HG03571 (cell line): Measurements from ENCODE around the gene FNIP1.
"Not testable (repeated sequence)": the region's sequence is repeated elsewhere in the genome, so short reads cannot be mapped to it uniquely, and the experiment has no call there.

Experiments used
- ATAC-seq: cut with Tn5 transposase; IDR thresholded peaks from one replicate; pipeline ENCODE4 v1.9.1; 2021; ENCODE audit not compliant: unreplicated experiment

The FNIP1 gene

DNA sequence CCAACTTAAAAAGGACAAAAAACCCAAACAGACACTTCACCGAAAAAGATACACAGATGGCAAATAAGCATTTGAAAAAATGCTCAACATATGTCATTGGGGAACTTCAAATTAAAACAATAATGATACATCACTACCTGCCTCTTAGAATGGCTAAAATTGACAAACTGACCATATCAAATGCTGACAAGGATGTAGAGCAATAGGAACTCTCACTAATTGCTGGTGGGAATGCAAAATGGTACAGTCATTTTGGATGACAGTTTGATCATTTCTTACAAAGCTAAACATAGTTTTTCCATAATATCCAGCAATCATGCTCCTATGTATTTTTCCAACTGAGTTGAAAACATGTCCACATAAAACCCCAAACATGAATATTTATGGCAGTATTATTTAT lies 102.9 kb downstream of the FNIP1 start:
- ATAC-seq, result no peak

DNA sequence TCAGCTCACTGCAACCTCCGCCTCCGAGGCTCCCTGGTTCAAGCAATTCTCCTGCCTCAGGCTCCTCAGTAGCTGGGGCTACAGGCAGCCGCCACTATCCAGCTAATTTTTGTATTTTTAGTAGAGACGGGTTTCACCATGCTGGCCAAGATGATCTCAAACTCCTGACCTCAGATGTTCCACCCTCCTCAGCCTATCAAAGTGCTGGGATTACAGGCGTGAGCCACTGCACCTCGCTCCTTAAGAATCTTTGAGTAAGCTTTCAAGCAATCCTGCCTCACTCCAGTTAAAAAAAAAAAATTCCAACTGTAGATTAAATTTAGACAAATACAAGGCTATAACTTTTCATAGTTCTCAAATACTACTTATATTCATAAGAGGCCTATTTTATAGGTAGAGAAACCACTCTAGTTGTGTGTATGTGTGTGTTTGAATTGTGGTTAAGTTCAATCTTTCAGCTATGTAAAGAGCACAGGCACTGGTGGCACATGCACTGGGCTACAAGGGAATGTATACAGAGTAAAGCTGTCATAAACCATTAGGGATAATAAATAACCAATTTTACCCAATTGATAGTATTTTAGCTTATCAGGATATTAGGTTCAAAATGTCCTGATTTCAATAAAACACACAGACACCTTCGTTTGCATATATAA lies 111.2 kb downstream of the FNIP1 start:
- ATAC-seq, result no peak

DNA sequence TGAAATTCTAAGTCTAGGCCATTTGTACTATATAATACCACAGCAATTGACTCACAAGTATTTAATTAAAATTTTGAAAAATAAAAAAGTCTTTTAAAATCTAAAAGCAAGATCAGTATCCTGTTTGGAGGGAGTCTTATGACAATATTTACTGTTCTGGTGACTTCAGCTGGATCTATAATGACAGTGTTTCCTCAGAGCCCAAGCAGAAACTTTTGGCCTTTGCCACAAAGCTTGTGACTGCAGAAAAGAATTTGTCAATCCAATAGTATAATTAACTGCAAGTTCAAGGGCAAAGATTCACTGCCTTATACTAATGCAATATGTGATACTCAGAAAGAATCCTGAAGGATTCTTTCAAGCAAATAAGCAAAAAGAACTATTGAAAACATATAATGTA lies 112.2 kb downstream of the FNIP1 start:
- no peak for ATAC-seq

DNA sequence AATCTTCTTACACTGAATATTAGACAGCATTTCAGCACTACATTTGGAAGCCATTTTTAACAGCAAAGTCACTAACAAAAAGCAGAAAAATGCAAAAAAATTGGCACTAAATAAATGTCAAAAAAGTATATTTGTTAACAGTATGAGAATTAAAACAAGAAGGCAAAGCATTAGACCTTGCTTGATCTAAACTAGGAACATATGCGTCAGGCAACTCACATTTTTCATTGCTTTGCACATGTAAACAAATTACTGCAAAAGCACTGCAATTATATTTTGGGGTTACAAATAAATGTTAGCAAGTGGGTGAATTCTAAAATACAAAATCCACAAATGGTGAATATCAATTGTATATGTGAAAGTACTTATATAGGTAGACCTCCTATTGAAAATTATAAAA lies 112.8 kb downstream of the FNIP1 start:
- ATAC-seq, result no peak

DNA sequence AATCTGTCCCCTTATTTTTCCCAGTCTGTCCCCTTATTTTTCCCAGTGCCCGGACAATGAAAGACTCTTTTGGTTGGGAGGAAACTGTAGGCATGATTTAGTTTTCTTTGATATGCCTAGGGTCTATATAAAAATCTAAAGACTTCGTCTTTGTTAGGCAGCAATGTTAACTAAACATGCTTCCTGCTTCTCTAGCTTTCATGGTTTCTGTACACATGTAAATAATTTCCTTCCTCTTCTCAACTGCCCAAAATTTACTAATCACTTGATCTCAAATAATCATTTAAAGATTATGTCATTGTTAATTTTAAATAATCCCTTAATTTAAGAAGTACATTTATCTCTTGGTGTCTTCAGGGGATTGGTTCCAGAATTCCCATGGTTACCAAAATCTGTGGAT lies 114.0 kb downstream of the FNIP1 start:
- no peak for ATAC-seq

DNA sequence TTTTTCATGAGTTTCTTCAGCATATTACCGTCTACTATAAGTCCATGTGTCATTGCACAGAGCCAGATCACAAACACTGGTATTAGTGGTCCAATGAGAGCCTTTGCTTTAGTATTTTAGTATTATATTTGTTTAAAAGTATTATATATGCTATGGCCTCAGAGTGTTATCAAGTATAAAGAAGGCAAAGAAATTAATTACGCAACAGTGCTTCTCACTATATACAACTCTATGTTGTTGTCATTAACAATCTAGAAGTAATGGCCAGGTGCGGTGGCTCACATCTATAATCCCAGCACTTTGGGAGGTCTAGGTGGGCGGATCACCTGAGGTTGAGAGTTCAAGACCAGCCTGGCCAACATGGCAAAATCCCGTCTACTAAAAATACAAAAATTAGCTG lies 114.6 kb downstream of the FNIP1 start:
- no peak for ATAC-seq

DNA sequence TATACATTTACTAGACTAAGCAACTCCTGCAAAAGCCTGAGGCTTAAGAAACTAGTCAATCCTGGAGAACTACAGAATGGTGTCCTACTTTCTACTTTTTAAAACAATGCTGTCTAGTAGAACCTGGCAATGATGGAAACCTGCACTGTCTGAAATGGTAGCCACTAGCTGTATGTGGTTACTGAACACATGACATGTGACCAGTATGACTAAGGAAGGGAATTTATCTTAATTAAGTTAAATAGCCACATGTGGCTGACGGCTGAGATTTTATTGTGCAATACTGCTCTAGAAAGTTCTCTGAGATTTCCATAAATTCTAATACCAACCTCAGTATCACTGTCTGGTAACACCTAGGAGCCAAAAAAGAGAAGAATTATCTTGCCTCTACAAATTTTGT lies 116.9 kb downstream of the FNIP1 start:
- no peak for ATAC-seq

DNA sequence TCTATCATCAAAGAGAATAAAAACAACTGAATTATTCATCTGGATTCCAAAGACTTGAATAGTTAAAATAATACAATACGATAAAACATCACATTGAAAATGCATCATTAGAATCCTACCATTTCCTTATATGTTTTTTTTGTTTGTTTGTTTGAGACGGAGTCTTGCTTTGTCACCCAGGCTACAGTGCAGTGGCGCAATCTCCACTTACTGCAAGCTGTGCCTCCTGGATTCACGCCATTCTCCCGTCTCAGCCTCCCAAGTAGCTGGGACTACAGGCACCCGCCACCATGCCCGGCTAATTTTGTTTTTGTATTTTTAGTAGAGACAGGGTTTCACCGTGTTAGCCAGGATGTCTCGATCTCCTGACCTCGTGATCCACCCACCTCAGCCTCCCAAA lies 118.5 kb downstream of the FNIP1 start:
- ATAC-seq, result not testable (repeated sequence)

DNA sequence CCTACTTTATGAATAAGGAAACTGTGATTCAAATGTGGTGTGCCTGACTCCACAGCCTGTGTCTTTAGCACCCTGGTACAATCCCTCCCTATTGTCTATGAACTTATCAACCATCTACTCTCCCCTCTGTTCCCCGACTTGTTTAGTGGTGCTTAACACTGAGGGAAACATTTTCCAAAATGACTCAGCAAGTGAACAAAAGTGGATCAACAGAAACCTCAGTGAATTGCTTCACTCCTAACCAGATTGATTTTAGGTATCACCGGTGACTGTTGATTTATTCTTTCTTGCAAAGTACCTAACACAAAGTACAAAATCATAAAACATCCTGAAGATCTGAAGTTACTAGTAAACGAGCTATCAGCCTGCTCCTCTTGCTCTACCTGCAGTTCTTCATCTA lies 119.7 kb downstream of the FNIP1 start:
- ATAC-seq, result no peak

DNA sequence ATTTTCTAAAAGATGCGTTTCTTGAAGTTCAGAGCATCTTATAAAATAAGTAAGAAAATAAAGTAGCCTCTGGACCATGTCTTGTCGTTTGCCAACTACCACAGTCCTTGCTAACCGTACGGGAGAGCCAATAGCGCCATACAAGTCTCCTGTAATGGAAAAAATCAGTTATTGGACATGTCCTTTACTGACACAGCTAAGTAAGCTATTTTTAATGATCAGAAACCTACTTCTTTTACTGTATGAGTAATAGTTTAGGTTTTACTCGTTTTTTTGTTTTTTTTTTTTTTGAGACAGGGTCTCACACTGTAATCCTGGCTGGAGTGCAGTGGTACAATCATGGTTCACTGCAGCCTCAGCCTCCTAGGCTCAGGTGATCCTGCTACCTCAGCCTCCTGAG lies 124.0 kb downstream of the FNIP1 start:
- ATAC-seq, result peak; percentile 44

DNA sequence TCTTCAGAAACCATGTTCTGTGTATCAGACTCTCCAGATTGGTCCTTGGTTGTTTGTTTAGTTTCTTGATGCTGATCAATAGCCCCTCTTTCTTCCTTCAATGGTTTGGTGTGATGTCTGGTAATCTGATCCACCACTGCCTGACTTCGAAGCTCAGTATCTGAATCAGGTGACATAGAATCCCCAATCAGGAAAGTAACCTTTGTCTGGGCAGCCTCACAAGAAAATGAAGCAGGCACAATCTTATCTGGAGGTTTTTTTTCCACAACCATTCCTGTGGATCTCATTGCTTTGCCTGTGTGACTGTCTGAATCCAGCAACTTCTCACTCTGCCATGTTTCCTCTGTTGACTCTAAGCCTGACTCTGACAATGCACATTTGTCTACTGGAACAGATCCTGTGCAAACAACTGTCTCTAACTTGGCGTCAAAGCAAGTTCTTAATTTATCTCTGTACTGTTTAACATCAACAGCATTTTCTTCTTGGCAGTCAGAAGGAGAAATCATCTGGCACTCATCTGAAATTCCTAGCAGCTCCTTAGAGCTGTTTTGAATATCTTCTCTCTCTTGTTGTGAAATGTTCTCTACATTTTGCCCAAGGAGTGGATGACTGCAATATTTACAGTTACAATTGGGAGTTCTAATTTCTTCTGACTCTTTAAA lies 124.7 kb downstream of the FNIP1 start:
- ATAC-seq, result no peak

DNA sequence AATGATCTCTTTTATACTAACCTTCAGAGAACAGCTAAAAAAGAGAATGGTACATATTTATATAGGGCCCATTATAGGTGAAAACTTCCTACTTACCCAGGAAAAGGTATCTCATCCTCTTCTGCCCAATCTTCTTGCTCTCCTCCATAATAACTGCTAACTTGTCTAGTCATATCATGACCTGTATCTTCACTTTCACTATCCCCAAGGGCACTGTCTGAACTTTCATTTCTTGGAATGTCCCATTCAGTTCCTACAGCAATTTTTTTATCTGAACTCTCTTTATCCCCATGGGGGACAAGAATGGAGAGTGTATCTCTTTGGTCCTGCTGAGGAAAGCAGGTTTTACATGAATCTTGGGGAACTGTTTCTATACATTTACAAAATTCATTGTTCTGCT lies 125.4 kb downstream of the FNIP1 start:
- no peak for ATAC-seq

DNA sequence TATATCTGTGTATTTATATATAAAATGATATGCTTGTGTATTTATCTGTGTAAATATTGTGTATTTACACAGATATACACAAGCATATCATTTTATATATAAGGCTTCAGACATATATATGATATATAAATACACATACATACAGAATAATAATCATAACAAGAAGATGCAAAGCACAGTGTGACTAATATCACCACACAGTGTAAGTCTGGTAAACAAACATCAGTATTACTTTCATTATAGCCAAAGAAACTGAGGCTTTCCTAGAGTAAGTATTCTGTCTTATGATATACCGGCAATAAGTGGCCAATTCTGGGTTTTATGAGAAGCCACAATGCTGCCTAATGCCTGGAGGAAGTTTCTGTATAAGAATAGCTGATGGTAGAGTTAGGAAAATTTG lies 131.9 kb downstream of the FNIP1 start:
- no peak for ATAC-seq

DNA sequence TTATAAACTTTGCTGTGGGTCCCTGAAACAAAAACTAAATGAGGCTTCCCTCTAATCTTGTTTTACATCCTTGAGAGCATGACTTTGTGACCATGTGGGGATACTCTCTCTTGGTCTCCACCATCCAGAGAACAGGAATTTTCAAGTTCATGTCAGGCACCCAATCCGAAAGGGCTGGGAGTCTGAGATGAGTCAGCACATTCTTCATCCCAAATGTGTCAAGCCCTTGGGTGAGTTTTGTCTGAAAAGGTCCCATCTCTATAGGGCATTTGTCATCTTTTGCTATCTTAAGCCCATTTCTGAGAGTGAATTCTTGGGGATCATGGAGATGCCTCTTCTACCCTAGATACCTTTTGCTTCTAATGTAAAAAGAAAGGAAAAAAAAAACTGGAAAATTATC lies 134.9 kb downstream of the FNIP1 start:
- ATAC-seq, result no peak

DNA sequence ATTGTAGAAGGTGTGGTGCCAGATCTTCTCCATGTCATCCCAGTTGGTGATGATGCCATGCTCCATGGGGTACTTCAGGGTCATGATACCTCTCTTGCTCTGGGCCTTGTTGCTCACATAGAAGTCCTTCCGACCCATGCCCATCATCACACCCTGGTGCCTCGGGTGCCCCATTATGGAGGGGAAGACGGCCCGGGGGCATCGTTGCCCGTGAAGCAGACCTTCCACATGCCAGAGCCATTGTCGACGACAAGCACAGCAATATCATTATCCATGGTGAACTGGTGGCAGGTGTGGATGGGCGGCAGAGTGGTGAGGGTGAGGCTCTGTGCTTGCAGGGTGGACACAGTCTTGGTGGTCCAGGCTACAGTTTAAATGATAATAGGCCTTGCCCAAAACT lies 137.0 kb downstream of the FNIP1 start:
- no peak for ATAC-seq

DNA sequence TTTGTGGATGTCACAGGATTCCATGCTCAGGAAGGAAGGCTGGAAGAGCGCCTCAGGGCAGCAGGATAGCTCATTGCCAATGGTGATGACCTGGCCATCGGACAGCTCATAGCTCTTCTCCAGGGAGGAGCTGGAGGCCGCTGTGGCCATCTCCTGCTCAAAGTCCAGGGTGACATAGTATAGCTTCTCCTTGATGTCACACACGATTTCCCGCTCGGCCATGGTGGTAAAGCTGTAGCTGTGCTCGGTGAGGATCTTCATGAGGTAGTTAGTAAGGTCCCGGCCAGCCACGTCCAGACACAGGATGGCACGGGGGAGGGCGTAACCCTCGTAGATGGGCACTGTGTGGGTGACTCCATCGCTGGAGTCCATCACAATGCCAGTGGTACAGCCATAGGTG lies 137.5 kb downstream of the FNIP1 start:
- ATAC-seq, result no peak

DNA sequence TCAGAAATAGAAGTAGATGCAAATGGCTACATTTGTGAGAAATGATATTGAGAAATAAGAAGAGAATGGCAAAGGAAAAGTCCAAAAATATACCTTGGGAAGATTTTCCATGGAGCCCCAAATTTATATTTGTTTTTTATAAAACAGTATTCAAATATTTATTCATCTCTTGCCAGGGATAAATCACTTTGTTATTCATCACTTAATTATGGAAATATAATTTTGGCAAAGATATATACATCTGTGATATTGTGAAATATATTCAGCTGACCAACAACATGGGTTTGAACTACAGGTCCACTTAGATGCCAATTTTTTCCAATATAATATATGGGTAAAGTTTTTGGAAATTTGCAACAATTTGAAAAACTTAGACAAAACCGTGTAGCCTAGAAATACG lies 142.0 kb downstream of the FNIP1 start:
- no peak for ATAC-seq

DNA sequence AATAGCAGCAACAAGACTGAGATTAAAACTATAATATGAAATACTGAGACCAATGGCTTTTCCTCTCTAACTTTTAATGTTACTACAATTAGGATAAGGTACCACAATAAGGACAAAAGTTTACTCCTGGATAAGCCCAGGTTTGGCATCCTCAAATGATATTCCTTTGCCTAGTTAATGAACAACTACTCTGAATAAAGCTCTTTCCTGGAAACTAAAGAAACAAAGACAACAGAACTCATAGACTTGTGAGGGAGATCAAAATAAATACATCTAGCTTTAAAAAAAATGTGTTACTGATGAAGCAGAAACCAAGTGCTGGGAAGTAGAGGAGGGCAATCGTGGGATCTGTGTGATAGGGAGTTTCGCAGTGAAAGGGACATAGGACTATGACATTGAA lies 142.5 kb downstream of the FNIP1 start:
- no peak for ATAC-seq

DNA sequence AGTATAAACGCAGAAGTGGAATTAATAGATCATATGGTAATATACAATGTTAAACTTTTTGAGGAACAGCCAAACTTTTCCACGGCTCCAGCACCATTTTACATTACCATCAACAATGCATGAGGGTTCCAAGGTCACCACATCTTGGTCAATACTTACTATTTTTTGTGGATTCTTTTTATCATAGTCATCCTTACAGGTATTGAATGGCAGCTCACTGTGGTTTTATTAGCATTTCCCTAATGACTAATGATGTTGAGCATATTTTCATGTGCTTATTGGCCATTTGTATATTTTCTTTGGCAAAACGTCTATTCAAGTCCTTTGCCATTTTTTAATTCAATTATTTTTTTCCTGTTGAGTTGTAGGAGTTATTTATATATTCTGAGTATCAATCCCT lies 147.7 kb downstream of the FNIP1 start:
- no peak for ATAC-seq

DNA sequence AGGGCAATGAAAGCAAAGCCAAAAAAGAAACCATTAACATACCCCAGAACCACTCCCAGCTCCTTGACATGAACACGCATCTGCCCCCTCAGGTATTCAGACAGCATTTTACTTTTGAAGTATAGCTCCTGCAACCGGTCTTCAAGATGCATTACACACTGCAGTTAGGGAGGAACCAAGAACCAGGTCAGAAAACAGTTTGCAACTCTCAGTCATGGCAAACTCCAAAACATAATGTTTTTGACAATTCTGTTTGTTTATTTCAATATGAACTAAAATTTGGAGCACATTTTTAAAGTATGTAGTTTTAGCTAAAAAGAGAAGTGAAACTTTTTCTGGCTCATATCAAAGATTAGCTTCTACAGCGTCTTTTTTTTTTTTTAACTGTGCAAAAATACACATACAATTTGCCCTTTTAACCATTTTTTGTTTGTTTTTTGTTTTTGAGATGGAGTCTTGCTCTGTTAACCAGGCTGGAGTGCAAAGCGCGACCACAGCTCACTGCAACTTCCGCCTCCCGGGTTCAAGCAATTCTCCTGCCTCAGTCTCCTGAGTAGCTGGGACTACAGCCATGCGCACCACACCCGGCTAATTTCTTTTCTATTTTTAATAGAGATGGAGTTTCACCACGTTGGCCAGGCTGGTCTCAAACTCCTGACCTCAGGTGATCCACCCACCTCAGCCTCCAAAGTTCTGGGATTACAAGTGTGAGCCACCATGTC lies 149.6 kb downstream of the FNIP1 start:
- peak; percentile 71 for ATAC-seq

DNA sequence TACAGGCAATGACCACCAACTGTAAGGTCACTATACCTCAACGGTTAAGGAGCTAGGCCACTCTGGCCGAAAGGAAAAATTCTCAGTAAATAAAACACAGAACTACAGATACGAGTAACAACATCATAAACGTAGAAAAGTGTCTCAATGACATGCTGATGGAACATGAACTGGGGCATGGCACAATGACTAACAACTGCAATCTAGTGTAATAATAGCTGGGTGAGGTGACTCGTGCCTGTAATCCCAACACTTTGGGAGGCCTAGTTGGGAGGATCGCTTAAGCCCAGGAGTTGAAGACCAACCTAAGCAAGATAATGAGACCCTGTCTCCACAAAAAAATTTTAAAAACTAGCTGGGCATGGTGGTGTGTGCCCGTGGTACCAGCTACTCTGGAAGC lies 152.0 kb downstream of the FNIP1 start:
- no peak for ATAC-seq

DNA sequence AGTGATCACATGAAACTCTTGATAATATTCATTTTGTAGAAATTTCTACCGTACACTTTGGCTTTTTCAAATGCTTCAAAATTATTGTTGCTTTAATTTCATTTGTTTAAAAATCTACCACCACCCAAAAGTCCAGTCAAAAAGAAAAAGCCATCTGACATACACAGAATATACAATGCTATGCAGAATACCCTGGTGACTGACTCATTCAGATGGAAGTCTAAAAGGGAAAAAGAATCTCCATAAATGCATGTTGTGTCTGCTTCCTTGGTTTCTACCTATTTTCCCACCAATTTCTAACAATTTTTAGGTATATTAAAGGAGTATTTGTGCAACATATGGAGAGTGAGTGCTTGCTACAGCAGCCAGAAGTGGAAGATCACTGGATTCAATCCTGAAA lies 152.4 kb downstream of the FNIP1 start:
- no peak for ATAC-seq
